Colonic mucosa (tissue), 4 donors: ENCODE results near the gene MTFP1. TPM values are rescaled to one million over a fixed set of nuclear protein-coding genes. Genes with fewer than 3 reads are reported as not detected.

Source experiments
- DNase-seq: peaks from one replicate; pipeline ENCODE4 v3.0.0-alpha.2; 2020
- H3K27ac ChIP-seq: fragments of 200-600 bp; one replicate; pipeline ENCODE4 v1.8.0; 2021
- H3K27me3 ChIP-seq: fragments of 200-600 bp; one replicate; pipeline ENCODE4 v1.8.0; 2021
- H3K36me3 ChIP-seq: fragments of 200-600 bp; one replicate; pipeline ENCODE4 v1.8.0; 2021
- H3K4me1 ChIP-seq: fragments of 200-600 bp; one replicate; pipeline ENCODE4 v1.8.0; 2021; ENCODE audit warnings: mild to moderate bottlenecking
- H3K4me3 ChIP-seq: fragments of 200-600 bp; one replicate; pipeline ENCODE4 v1.8.0; 2021
- H3K9ac ChIP-seq, 2 donors: one replicate each; pipeline ENCODE4 v1.7.0; 2013; ENCODE audit warnings: control low read depth in 2 of 2, low read depth in 2 of 2, low read length in 2 of 2
- H3K9me3 ChIP-seq: fragments of 200-600 bp; one replicate; pipeline ENCODE4 v1.8.0; 2021
- CTCF ChIP-seq: fragments of 200-600 bp; IDR thresholded peaks from one replicate; pipeline ENCODE4 v1.8.0; 2022; ENCODE audit warnings: antibody characterized with exemption, mild to moderate bottlenecking
- intact Hi-C: fragments of 100-400 bp; cut with DNase I; formaldehyde crosslinking; loops from one replicate; pipeline ENCODE4 v1.14.1; 2022
- total RNA-seq, 2 donors: library from RNA; stranded (reverse); fragmentation: NEBNext Ultra II Directional in 1 of 2; extraction: Animal tissue kit (Norgen Biotek cat#: 25700) in 1 of 2; gene quantifications; one replicate each; pipeline ENCODE4 v1.2.1, GENCODE V29; 2021
- donor health status: healthy.
- donor health status: DM: no; HTN: no; CAD: no.
- donor health status: DM: no; HTN: no; CAD: no.

The MTFP1 gene
- total RNA-seq, 2 donors from 2014 or later, result 39.7 to 55.1 TPM

GRCh38 chr22:30423959-30424533, 1.5 kb upstream of the MTFP1 start:
- Histone ChIP-seq H3K9me3 (no peaks in the 10 kb centered on the region), H3K27ac (peak overlapping the region; percentile 94), H3K4me3 (peak overlapping the region; percentile 42), H3K27me3 (no peaks in the 10 kb centered on the region), H3K36me3 (no peaks in the 10 kb centered on the region), H3K4me1 (peaks cover 22% of the 10 kb centered on the region), H3K9ac (peak overlapping the region; percentile 88 to 89)
- TF ChIP-seq CTCF, result no peak
- peak; percentile 99 for DNase-seq
- intact Hi-C loops, result no loop called here

GRCh38 chr22:30424534-30425326, 838 bp upstream of the MTFP1 start:
- peak; percentile 45 for DNase-seq
- Histone ChIP-seq H3K27ac (peak overlapping the region; percentile 94), H3K9ac (peak overlapping the region; percentile 57 to 89), H3K4me3 (peak overlapping the region; percentile 64), H3K27me3 (no peaks in the 10 kb centered on the region), H3K9me3 (no peaks in the 10 kb centered on the region), H3K36me3 (no peaks in the 10 kb centered on the region), H3K4me1 (peaks cover 22% of the 10 kb centered on the region)
- TF ChIP-seq CTCF, result no peak
- intact Hi-C loops, result loop anchor here (5.0 kb wide), 1 partner anchor 32 kb away; no protein-coding TSS in a partner anchor

GRCh38 chr22:30425327-30425615, 297 bp upstream of the MTFP1 start:
- H3K9me3 ChIP-seq, result no peaks in the 10 kb centered on the region
- H3K36me3 ChIP-seq, result no peaks in the 10 kb centered on the region
- peaks cover 22% of the 10 kb centered on the region for H3K4me1 ChIP-seq
- intact Hi-C loops, result loop anchor here (5.0 kb wide), 1 partner anchor 33 kb away; no protein-coding TSS in a partner anchor
- H3K4me3 ChIP-seq, result peak overlapping the region; percentile 64
- no peak for DNase-seq
- no peak for TF ChIP-seq CTCF
- H3K27ac ChIP-seq, result peak overlapping the region; percentile 94
- H3K9ac ChIP-seq, result peak overlapping the region; percentile 79 to 83
- H3K27me3 ChIP-seq, result no peaks in the 10 kb centered on the region

GRCh38 chr22:30426388-30427353, 1.1 kb downstream of the MTFP1 start:
- H3K27me3 ChIP-seq, result no peaks in the 10 kb centered on the region
- peak; percentile 95 for DNase-seq
- H3K4me1 ChIP-seq, result peaks cover 18% of the 10 kb centered on the region
- peak; percentile 72 for TF ChIP-seq CTCF
- H3K36me3 ChIP-seq, result no peaks in the 10 kb centered on the region
- no peaks in the 10 kb centered on the region for H3K9me3 ChIP-seq
- peak overlapping the region; percentile 79 to 83 for H3K9ac ChIP-seq
- intact Hi-C loops, result loop anchor here (5.0 kb wide), 1 partner anchor 34 kb away; no protein-coding TSS in a partner anchor
- peak overlapping the region; percentile 64 for H3K4me3 ChIP-seq
- peak overlapping the region; percentile 94 for H3K27ac ChIP-seq

- Histone ChIP-seq H3K27ac (no peak overlapping the region), H3K4me1 (peaks cover 9% of the 10 kb centered on the region), H3K9ac (no peak overlapping the region), H3K4me3 (no peak overlapping the region), H3K9me3 (no peaks in the 10 kb centered on the region), H3K27me3 (no peaks in the 10 kb centered on the region), H3K36me3 (no peaks in the 10 kb centered on the region)
- TF ChIP-seq CTCF, result no peak
- intact Hi-C loops, result loop anchor here (5.0 kb wide), 1 partner anchor 36 kb away; no protein-coding TSS in a partner anchor
- no peak for DNase-seq
Measured at GRCh38 chr22:30427871-30428270, 2.3 kb downstream of the MTFP1 start.
